Kidney (tissue), 14 donors: ENCODE data around the gene MEF2A. TPM values are rescaled to one million over a fixed set of nuclear protein-coding genes. Genes with fewer than 3 reads are reported as not detected.

ENCODE experiments used
- DNase-seq, 5 donors: peaks; one replicate each; pipeline ENCODE4 v3.0.0-alpha.2; 2013 to 2020
- FAIRE-seq: peaks from 2 replicates; lab custom pipeline; 2012; peaks lifted over from hg19 to GRCh38; lab: Jason Lieb, UNC
- H3K27ac ChIP-seq, 2 donors: one replicate each; pipeline ENCODE4 v1.7.0; 2013; ENCODE audit warnings: low read depth in 2 of 2, low read length in 2 of 2, inconsistent platforms in 1 of 2
- H3K27me3 ChIP-seq: one replicate; pipeline ENCODE4 v1.7.1; 2013; ENCODE audit warnings: low read length, inconsistent platforms; ENCODE audit not compliant: control insufficient read depth, insufficient read depth
- H3K36me3 ChIP-seq, 3 donors: one replicate each; pipeline versions ENCODE4 v1.7.0 to v1.7.1; 2013; ENCODE audit warnings: low read length in 3 of 3, control low read depth in 1 of 3, inconsistent platforms in 1 of 3; ENCODE audit not compliant: insufficient read depth in 3 of 3, control insufficient read depth in 2 of 3
- H3K4me1 ChIP-seq, 3 donors: one replicate each; pipeline versions ENCODE4 v1.7.0 to v1.7.1; 2013; ENCODE audit warnings: low read length in 3 of 3, inconsistent platforms in 1 of 3, low read depth in 1 of 3; ENCODE audit not compliant: control insufficient read depth in 2 of 3, insufficient read depth in 2 of 3
- H3K4me3 ChIP-seq, 3 donors: one replicate each; pipeline versions ENCODE4 v1.7.0 to v1.8.1; 2013; ENCODE audit warnings: low read length in 3 of 3, control low read depth in 1 of 3, inconsistent platforms in 1 of 3
- H3K9ac ChIP-seq, 3 donors: one replicate each; pipeline versions ENCODE4 v1.7.0 to v1.7.1; 2013; ENCODE audit warnings: low read length in 3 of 3, control low read depth in 1 of 3, inconsistent platforms in 1 of 3
- H3K9me3 ChIP-seq, 3 donors: one replicate each; pipeline versions ENCODE4 v1.7.0 to v1.7.1; 2013; ENCODE audit warnings: low read length in 3 of 3, control low read depth in 1 of 3, inconsistent platforms in 1 of 3; ENCODE audit not compliant: control insufficient read depth in 2 of 3, insufficient read depth in 1 of 3
- intact Hi-C: fragments of 100-400 bp; cut with DNase I; formaldehyde crosslinking; loops from one replicate; pipeline ENCODE4 v1.11.1; 2022
- polyA plus RNA-seq: library from polyadenylated mRNA; stranded (reverse); fragments of 350-450 nt; fragmentation: Illumina TruSeq; extraction: RNeasy Lipid Tissue Mini Kit (QIAGEN cat#74804); gene quantifications from one replicate; pipeline ENCODE4 v1.2.3, GENCODE V29; 2014; ENCODE audit warnings: low read depth, low replicate concordance; ENCODE audit not compliant: insufficient read depth
- total RNA-seq: library from RNA; stranded (reverse); fragmentation: NEBNext Ultra II Directional; extraction: Animal tissue kit (Norgen Biotek cat#: 25700); gene quantifications from one replicate; pipeline ENCODE4 v1.2.1, GENCODE V29; 2021
- TF ChIP-seq, protein P1 (sequence below): IDR thresholded peaks from 3 replicates; pipeline ENCODE4 v1.5.1; 2012; ENCODE audit warnings: mild to moderate bottlenecking, moderate library complexity, borderline replicate concordance; ENCODE audit not compliant: insufficient read depth; ENCODE audit errors: extremely low read depth
- donor health status: control.
- donor health status: control.
- donor health status: control.
- donor health status: control.
- donor health status: control.
- donor health status: DM: yes; HTN: yes; CAD: no.
- donor health status: Normal renal cell carcinoma (clear cell type).

Gene MEF2A
- total and polyA plus RNA-seq, 2 donors from 2014 or later: 20.8 to 82.2 TPM

DNA sequence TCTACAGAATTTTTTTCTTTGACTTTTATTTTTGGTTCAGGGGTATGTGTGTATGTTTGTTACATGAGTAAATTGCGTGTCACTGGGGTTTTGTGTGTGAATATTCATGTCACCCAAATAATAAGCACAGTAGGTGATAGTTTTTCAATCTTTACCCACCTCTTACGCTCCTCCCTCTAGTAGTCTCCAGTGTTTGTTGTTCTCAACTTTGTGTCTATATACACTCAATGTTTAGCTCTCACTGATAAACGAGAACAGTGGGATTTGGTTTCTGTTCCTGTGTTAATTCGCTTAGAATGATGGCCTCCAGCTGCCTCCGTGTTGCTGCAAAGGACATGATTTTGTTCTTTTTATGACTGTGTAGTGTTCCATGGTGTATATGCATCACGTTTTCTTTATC lies 54.4 kb downstream of the MEF2A start:
- TF ChIP-seq, protein P1, sequence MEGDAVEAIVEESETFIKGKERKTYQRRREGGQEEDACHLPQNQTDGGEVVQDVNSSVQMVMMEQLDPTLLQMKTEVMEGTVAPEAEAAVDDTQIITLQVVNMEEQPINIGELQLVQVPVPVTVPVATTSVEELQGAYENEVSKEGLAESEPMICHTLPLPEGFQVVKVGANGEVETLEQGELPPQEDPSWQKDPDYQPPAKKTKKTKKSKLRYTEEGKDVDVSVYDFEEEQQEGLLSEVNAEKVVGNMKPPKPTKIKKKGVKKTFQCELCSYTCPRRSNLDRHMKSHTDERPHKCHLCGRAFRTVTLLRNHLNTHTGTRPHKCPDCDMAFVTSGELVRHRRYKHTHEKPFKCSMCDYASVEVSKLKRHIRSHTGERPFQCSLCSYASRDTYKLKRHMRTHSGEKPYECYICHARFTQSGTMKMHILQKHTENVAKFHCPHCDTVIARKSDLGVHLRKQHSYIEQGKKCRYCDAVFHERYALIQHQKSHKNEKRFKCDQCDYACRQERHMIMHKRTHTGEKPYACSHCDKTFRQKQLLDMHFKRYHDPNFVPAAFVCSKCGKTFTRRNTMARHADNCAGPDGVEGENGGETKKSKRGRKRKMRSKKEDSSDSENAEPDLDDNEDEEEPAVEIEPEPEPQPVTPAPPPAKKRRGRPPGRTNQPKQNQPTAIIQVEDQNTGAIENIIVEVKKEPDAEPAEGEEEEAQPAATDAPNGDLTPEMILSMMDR: no peak
- Histone ChIP-seq H3K36me3 (no peaks in the 10 kb centered on the region), H3K4me3 (no peak overlapping the region), H3K9ac (no peak overlapping the region), H3K27ac (no peak overlapping the region), H3K4me1 (peaks cover 0 to 2% (median 0%) of the 10 kb centered on the region in 3 donors), H3K9me3 (peaks cover 0 to 5% (median 0%) of the 10 kb centered on the region in 3 donors), H3K27me3 (no peaks in the 10 kb centered on the region)
- intact Hi-C loops: no loop called here
- DNase-seq (no peak), FAIRE-seq (no peak)

DNA sequence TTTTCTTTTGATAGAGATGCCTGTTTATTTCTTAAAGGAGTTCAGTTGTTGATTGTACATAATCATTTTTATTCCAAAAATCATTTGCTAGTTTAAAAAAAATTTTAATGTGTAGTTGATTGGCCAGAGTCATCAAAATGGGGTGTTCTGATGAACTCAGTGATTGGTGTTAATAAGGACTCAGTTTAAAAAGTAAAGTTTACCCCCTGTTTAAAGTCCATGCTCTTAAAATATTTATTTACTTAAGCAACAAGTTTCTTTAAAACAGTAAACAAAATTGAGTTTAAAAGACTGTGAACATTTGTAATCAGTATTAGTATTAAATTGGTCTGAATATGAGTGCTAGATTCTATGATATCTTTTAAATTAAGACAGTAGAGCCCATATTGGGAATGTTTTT lies 56.0 kb downstream of the MEF2A start:
- Histone ChIP-seq H3K27ac (no peak overlapping the region), H3K9ac (no peak overlapping the region), H3K4me1 (peaks cover 0 to 2% (median 0%) of the 10 kb centered on the region in 3 donors), H3K9me3 (peaks cover 0 to 5% (median 0%) of the 10 kb centered on the region in 3 donors), H3K4me3 (no peak overlapping the region), H3K27me3 (no peaks in the 10 kb centered on the region), H3K36me3 (no peaks in the 10 kb centered on the region)
- TF ChIP-seq, protein P1: no peak
- DNase-seq (no peak), FAIRE-seq (no peak)
- intact Hi-C loops: no loop called here

DNA sequence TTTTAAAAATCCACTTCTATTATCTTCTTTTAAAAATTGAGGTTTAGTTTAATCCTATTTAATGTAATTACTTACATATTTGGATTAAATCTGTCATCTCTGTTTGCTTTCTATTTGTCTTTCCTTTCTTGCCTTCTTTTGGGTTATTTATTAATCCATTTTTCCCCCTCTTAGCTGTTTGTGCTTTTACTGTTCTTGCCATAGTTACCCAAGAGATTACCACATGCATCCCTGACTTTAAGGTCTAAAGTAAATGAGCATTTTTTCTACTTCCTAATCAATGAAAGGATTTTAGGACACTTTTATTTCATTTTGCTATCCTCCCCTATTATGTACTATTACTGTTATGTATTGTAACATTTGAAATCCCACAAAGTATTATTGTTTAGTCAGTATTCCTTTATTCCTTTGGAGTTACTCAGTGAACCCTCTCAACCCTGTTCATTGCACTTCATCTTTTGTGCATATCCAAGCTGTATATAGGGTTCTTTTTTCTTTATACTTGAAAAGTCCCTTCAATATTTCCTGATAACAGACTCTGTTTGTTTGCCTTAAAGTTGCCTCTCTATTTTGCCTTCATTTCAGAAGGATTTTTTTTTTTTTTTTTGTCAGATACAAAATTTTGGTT lies 62.7 kb downstream of the MEF2A start:
- peak; percentile 83 for FAIRE-seq
- TF ChIP-seq, protein P1: no peak
- no peak for DNase-seq
- no peaks in the 10 kb centered on the region for H3K27me3 ChIP-seq
- no peaks in the 10 kb centered on the region for H3K36me3 ChIP-seq
- peaks cover 0 to 9% (median 8%) of the 10 kb centered on the region in 3 donors for H3K4me1 ChIP-seq
- no peak overlapping the region for H3K9ac ChIP-seq
- H3K27ac ChIP-seq: no peak overlapping the region
- H3K4me3 ChIP-seq: no peak overlapping the region
- peaks cover 0 to 5% (median 0%) of the 10 kb centered on the region in 3 donors for H3K9me3 ChIP-seq
- intact Hi-C loops: no loop called here

DNA sequence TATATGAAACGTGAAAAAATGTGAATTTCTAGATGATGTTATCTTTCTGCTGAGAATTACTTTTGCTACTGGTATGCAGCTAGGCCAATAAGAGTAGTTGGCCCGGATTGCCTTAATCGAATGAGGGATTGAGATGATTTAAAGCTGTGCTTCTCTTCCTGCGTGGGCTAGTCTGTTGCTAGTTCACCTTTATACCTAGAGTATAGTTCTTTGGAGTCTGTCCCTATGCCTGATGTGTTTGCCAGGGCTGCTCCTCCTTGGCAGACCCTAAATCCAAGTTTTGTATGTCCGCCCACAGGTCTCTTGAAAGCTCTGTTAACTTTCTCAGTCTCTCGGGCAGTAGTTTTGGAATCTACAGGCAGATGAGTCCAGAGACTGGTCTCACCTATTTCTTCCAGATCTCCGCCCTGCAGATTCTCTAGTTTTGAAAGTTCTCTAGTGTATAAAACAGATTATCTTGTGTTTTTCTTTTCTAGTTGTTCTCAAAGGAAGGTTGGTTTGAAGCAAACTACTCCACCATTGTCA lies 64.9 kb downstream of the MEF2A start:
- Histone ChIP-seq H3K36me3 (peaks cover 0 to 9% (median 0%) of the 10 kb centered on the region in 3 donors), H3K27ac (no peak overlapping the region), H3K9ac (no peak overlapping the region), H3K9me3 (no peaks in the 10 kb centered on the region), H3K27me3 (no peaks in the 10 kb centered on the region), H3K4me1 (peaks cover 0 to 9% (median 8%) of the 10 kb centered on the region in 3 donors), H3K4me3 (no peak overlapping the region)
- intact Hi-C loops: no loop called here
- DNase-seq: no peak
- TF ChIP-seq, protein P1: no peak
- FAIRE-seq: no peak
